CD4-positive, alpha-beta T cell treated with Interleukin-1 beta for 1 hour (primary cell): ENCODE measurements around the gene CEP295NL.
"Not testable (repeated sequence)": the region's sequence is repeated elsewhere in the genome, so short reads cannot be mapped to it uniquely, and the experiment has no call there.

Source experiments
- DNase-seq, 2 donors: peaks; one replicate each; pipeline ENCODE4 v3.0.0-alpha.2; 2020 to 2022

CEP295NL gene

GRCh38 chr17:78925662-78926555 is 22.9 kb upstream of the CEP295NL start:
- DNase-seq = peak in 1 of 2 donors; percentile 24

GRCh38 chr17:78925234-78925633 is 22.2 kb upstream of the CEP295NL start, which contains the start of gene TIMP2:
Gene TIMP2 (minus strand): TSS chr17:78925387. CDS start chr17:78925088, 299 bp downstream.
- DNase-seq = peak; percentile 72 to 84

GRCh38 chr17:78924481-78925151 is 21.6 kb upstream of the CEP295NL start:
- no peak for DNase-seq

GRCh38 chr17:78923660-78924453 is 20.9 kb upstream of the CEP295NL start:
- DNase-seq = peak; percentile 61 to 78

- DNase-seq = no peak
These were observed 20.0 kb upstream of the CEP295NL start for GRCh38 chr17:78922816-78923498.

GRCh38 chr17:78921437-78921971 is 18.5 kb upstream of the CEP295NL start:
- DNase-seq = no peak

- no peak for DNase-seq
These were observed 17.5 kb upstream of the CEP295NL start for GRCh38 chr17:78920528-78920927.

GRCh38 chr17:78919861-78920450 is 17.0 kb upstream of the CEP295NL start:
- no peak for DNase-seq

GRCh38 chr17:78918979-78919378 is 16.0 kb upstream of the CEP295NL start:
- no peak for DNase-seq

GRCh38 chr17:78917451-78918275 is 14.7 kb upstream of the CEP295NL start:
- DNase-seq = no peak

GRCh38 chr17:78915872-78916632 is 13.1 kb upstream of the CEP295NL start:
- DNase-seq = peak in 1 of 2 donors; percentile 61

GRCh38 chr17:78913115-78913514 is 10.1 kb upstream of the CEP295NL start:
- no peak for DNase-seq

- DNase-seq = no peak
These were observed 9.1 kb upstream of the CEP295NL start for GRCh38 chr17:78912082-78912481.

- DNase-seq = not testable (repeated sequence)
These were observed 8.5 kb upstream of the CEP295NL start for GRCh38 chr17:78911543-78911942.

GRCh38 chr17:78910497-78911284 is 7.7 kb upstream of the CEP295NL start:
- DNase-seq = peak in 1 of 2 donors; percentile 46

- DNase-seq = no peak
These were observed 5.4 kb upstream of the CEP295NL start for GRCh38 chr17:78908426-78908825.

- DNase-seq = no peak
These were observed 2.5 kb upstream of the CEP295NL start for GRCh38 chr17:78905541-78905940.

GRCh38 chr17:78905116-78905515 is 2.1 kb upstream of the CEP295NL start:
- no peak for DNase-seq

- no peak for DNase-seq
These were observed 1.4 kb upstream of the CEP295NL start for GRCh38 chr17:78904371-78904770.
